Ammon's horn (tissue), 1 donor: ENCODE measurements around the gene DGKI.
A peak's percentile ranks its signal among the peaks of the same experiment; 100 is the strongest.

Source experiments
- DNase-seq: peaks from one replicate; pipeline ENCODE4 v3.0.0-alpha.2; 2016; ENCODE audit warnings: low spot score

The DGKI gene

GRCh38 chr7:137539111-137539715, 307.6 kb downstream of the DGKI start:
- DNase-seq, result no peak

DNA sequence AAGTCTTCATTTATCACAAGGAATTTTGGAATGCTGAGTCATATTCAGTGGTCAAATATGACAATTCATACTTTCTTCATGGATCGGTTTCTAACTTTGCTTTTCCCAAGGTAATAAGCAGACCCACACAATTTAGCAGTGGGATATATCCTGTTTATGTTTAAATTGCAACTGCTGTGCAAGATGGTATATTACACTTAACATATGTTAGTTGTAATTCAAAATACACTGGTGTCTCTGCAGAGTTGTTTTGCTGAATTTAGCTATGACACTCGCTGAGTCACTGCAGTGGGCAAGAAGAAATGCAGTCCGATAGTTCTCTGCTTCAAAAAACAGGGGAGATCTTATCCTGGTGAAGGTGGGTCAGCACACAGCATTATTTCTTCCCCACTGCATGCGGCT, 308.4 kb downstream of the DGKI start:
- DNase-seq, result peak; percentile 9

- DNase-seq, result no peak
Observed at GRCh38 chr7:137535579-137535978, 311.2 kb downstream of the DGKI start.

- DNase-seq, result no peak
Observed at GRCh38 chr7:137531671-137532070, 315.1 kb downstream of the DGKI start.

- no peak for DNase-seq
Observed at GRCh38 chr7:137527634-137528033, 319.1 kb downstream of the DGKI start.

DNA sequence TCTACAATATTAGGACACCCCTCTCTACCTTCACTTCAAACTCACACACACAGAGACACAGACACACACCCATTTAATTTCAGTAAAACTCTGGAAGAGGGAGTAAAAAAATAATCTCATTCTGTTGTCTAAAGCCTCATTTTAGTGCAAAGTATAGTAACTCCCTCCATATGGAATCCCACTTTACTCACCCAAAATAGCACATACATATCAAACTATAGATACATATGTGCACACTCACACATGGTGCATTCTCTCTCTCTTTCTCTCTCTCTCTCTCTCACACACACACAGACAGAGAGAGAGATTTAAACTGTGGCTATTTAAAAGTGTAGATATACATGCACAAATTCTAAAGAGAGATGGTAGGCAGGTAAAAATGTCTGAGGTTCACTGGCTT, 323.6 kb downstream of the DGKI start:
- DNase-seq, result no peak

DNA sequence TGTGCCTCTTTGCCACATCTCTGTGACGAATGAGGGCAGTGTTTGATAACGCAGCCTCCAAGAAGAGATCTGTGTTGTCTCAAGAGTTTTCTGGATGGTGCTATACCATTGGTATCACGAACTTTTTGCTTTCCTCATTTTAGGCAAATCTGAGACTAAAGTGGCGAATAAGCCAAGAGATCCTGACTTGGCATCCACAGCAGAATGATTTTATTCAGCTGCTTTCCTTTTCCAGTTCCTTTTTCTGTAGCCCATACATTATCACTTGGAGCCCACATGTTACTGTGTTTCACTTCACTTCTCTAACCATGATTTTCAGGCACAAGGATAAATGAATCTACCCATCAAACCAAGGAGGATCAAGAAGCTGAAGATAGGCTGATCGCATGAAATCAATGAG, 325.3 kb downstream of the DGKI start:
- no peak for DNase-seq

DNA sequence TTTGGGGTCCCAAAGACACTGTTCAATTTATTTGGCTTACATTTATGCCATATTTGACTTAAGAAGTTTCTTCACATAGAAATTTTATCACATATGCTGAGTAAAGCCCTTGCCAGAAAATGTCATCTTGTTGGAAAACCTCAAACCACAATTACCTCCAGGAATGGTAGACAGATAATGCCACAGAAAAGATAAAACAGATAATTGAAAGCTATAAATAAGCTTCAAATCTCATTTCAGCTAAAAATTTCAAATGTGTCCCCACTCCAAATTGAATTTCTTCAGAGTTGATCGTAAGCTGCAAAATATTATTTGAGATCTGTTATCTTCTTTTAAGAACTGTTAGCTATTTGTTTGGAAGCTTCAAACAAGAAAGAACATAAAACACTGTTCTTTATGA, 326.8 kb downstream of the DGKI start:
- DNase-seq, result no peak

DNA sequence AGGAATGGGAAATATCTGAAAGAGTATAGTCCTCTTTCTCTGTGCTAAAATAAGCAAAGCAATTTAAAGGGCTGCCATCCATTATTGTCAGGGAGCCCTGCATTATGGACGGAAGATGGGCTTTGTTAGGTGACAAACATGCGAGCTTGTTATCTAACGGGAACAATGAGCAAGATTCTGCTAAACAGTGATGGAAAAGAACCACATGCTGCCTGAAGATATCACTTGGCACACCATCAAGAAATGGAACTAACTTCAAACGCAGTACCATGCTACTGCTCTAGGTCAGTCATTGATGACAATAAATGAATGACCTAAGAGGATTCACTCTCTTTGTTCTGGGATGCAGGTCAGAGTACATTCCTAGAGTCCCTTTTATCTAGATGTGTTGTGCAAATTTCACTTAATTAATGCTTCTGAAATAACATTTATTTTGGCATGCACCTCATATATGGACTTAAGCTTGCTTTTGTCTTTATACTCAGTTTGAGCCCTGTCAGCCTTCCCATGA, 327.5 kb downstream of the DGKI start:
- no peak for DNase-seq

GRCh38 chr7:137513091-137513490, 333.7 kb downstream of the DGKI start:
- DNase-seq, result no peak

- DNase-seq, result no peak
Observed at GRCh38 chr7:137507096-137507495, 339.7 kb downstream of the DGKI start.

GRCh38 chr7:137506031-137506430, 340.7 kb downstream of the DGKI start:
- DNase-seq, result no peak

GRCh38 chr7:137501562-137501961, 345.2 kb downstream of the DGKI start:
- no peak for DNase-seq

GRCh38 chr7:137492889-137493288, 353.9 kb downstream of the DGKI start:
- peak; percentile 27 for DNase-seq

DNA sequence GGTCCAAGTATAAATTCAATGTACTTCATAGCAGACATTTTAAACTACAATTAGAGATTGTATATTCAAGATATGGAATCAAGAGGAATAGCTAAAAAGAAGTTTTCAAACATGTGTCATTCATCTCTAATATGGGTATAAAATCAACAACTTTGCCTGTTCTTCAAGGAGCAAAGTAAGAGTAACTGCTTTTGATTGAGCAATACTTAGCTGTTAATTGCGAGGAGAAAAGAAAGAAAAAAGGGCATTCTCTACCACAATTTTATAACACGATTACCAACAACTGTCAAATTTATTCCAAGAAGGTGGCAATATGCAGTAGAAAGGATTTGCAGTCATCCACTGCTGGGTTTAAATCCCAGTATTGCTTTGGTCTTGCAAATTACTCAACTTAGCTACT, 356.9 kb downstream of the DGKI start:
- DNase-seq, result no peak

DNA sequence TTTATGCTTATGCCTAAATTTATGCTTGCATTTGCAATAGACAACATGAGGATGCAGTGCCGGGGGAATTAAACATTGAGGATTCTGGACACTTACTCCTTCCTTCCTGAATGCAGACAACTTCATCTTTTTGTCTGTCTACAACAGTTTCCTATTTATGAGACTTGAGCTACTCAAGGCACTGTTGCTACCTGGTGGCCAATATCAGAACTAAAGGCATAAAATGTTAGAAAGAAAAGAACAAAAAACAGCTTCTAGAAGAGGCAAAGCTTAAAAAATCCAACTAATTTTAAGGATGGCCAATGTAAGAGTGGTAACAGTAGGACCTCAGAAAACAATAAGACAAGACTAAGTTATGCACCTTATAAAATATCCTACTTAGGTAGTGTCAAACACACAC, 358.7 kb downstream of the DGKI start:
- no peak for DNase-seq

DNA sequence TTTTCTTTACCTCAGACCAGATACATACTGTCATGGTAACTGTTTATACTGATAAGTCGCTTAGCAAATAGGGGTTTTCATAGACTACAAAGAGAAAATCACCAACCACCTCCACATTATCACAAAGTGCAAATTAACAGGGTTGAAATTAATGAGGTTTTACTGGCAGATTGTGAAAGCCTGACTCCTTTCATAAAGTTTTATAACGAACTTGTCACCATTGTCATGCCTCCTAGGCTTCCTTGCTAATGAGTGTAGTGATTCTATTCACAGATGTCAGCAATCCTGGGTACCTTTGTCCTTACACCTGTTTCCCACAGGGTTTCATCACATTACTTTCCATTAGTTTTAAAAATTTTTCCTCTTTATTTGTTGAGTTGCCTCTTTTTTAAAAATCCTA, 361.0 kb downstream of the DGKI start:
- no peak for DNase-seq

DNA sequence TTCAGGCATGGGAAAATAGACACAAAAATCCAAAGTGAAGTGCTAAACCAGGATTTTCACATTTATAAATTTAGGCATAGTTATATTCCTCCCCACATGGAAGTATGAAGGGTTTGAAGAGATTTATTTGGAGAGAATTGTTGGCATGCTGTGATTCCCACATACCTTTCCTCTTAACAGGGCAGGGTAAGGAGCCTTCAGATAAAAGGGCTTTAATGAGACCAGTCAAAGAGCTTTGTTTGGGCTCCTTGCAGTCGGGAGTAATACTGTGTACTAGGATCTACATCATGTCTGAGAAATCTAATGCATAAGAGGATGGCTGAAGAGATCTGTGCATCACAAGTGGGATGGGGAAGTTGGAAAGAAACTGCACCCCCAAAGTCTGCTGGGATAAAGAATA, 362.4 kb downstream of the DGKI start:
- DNase-seq, result no peak

DNA sequence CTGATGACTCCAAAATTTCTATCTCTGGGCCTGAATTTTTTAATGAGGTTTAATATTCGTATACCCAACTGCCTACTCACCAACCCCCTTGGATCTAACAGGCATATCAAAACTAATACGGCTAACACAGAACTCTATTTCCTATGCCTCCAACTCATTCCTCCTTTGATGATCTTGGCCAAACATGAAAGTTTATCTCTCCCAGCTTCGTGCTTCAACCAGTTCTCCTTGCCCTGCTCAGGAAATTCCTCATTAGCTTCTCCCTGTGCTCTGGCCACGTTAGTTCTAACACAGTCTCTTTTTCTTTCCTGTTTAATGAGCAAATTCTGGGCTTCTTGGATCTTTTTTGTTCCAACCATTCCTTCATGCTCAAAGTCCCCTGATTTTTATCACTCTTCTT, 364.3 kb downstream of the DGKI start:
- DNase-seq, result no peak

- DNase-seq, result no peak
Observed at GRCh38 chr7:137480824-137481365, 365.9 kb downstream of the DGKI start.

- no peak for DNase-seq
Observed at GRCh38 chr7:137480401-137480800, 366.4 kb downstream of the DGKI start.

- DNase-seq, result no peak
Observed at GRCh38 chr7:137476937-137477336, 369.8 kb downstream of the DGKI start.

DNA sequence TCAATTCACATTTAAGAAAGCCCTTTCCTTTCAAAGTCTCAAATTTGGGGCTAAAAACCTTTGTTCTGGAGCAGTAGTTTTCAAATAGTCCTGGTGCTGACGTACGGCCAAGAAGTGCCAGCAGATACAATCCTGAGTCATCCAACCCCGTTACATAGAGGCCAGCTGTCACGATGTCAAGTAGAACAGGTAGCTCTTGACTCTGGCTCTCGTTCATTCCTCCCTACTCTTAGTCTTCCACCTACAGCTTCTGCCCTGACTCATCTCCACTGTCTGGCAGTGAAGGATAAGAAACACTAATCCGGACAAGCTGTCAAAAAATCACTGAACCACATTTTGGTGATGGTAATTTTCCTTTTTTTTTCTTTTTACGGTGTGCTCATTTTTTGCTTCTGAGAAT, 370.8 kb downstream of the DGKI start:
- DNase-seq, result peak; percentile 32

- DNase-seq, result peak; percentile 23
Observed at GRCh38 chr7:137474540-137475026, 372.2 kb downstream of the DGKI start.
